Fibroblast of mammary gland (primary cell): ENCODE results near the gene DCHS1.

Source experiments
- DNase-seq: peaks from one replicate; pipeline ENCODE4 v3.0.0-alpha.2; 2010; ENCODE audit warnings: low read depth
- H3K4me3 ChIP-seq: 2 replicates; pipeline ENCODE4 v1.5.1; 2011; ENCODE audit warnings: low read depth, mild to moderate bottlenecking, low read length, moderate library complexity; ENCODE audit not compliant: control insufficient read depth
- TF ChIP-seq, protein P1 (sequence below): conservative IDR thresholded peaks from 2 replicates; pipeline ENCODE4 v1.5.1; 2011; ENCODE audit warnings: low read depth, low read length, inconsistent platforms; ENCODE audit not compliant: control insufficient read depth, insufficient read depth

DCHS1 gene

GRCh38 chr11:6658647-6659046 is 3.0 kb upstream of the DCHS1 start:
- DNase-seq: no peak
- H3K4me3 ChIP-seq: no peak overlapping the region
- TF ChIP-seq, protein P1, sequence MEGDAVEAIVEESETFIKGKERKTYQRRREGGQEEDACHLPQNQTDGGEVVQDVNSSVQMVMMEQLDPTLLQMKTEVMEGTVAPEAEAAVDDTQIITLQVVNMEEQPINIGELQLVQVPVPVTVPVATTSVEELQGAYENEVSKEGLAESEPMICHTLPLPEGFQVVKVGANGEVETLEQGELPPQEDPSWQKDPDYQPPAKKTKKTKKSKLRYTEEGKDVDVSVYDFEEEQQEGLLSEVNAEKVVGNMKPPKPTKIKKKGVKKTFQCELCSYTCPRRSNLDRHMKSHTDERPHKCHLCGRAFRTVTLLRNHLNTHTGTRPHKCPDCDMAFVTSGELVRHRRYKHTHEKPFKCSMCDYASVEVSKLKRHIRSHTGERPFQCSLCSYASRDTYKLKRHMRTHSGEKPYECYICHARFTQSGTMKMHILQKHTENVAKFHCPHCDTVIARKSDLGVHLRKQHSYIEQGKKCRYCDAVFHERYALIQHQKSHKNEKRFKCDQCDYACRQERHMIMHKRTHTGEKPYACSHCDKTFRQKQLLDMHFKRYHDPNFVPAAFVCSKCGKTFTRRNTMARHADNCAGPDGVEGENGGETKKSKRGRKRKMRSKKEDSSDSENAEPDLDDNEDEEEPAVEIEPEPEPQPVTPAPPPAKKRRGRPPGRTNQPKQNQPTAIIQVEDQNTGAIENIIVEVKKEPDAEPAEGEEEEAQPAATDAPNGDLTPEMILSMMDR: no peak

DNA sequence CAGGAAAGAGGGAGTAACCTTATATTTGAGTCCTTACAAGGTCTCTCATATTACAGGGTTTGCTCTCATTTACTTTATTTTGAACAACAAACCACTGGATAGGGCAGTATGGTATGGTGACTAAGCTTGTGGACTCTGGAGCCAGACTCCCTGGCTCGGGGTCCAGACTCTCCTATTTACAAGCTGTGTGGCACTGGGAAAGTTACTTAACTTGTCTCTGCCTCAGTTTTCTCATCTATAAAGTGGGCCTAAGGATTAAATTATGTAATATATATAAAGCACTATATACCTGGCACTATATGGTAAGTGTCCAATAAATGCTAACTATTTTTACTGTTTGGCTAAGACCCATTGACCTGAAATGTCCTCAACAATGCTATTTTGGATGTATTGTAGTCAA is 1.7 kb upstream of the DCHS1 start:
- peak; percentile 36 for DNase-seq
- H3K4me3 ChIP-seq: no peak overlapping the region
- TF ChIP-seq, protein P1: no peak

- no peak for DNase-seq
- H3K4me3 ChIP-seq: no peak overlapping the region
- TF ChIP-seq, protein P1: no peak
These were observed 1.3 kb upstream of the DCHS1 start for GRCh38 chr11:6656936-6657335.

GRCh38 chr11:6656584-6656915 is 941 bp upstream of the DCHS1 start:
- DNase-seq: no peak
- TF ChIP-seq, protein P1: no peak
- H3K4me3 ChIP-seq: no peak overlapping the region

DNA sequence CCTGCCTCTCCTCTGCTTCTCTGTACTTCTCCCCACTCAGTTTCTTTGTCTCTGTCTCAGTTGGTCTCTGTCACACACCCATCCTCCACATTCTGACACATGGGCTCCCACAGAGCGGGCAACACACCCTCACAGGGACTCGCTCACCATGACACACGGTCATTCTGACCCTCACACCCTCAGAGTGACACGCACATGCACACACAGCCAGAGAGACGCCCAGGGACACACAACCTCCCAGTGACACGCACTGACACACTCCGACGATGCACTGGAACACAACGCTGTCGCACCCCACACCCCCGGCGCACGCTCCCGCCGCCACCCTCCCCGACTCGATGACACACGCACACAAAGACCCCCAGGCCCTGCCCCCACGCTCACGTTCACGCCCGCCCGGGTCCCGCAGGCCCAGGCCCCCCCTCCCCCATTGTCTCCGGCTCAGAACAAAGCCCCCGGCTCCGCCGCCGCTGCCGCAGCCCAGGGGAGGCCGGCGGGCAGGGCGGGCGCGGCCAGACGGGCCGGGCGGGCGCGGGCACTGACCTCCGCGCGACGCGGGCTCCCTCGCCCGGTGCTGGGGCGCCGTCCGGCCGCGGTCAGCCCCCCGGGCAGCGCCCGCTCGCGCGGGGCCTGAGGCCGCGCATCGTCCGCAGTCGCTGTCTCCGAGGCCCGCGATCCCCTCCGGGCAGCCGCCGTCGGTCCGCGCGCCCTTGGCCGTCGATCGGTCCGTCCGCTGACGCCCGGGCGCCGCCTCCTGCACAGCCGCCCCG is 404 bp downstream of the DCHS1 start:
- no peak for DNase-seq
- TF ChIP-seq, protein P1: no peak
- no peak overlapping the region for H3K4me3 ChIP-seq

GRCh38 chr11:6654281-6655019 is 1.2 kb downstream of the DCHS1 start:
- no peak for DNase-seq
- H3K4me3 ChIP-seq: no peak overlapping the region
- TF ChIP-seq, protein P1: no peak

DNA sequence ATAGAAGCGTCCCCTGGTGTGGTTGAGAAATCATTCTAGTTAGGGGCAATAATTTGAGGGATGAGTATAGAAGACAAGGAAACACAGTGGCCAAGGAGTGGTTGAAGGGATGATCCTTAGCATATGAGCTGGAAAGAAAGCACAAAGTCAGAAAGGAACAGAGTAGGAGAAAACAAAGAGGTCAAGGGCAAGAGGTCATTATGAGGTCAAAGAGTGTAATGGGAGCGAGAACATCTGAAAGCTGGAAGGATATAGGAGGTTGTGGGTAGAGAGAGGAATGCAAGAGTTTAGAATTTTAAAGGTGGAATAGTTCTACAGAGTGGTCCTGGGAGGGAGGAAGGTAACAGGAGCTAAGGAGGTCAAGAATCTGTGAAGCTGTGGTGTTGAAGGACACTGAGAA is 2.0 kb downstream of the DCHS1 start:
- TF ChIP-seq, protein P1: no peak
- no peak overlapping the region for H3K4me3 ChIP-seq
- DNase-seq: no peak
